NT2/D1 (cell line): Measurements from ENCODE around the gene PTPN22.

ENCODE experiments used
- DNase-seq: peaks from one replicate; pipeline ENCODE4 v3.0.0-alpha.2; 2011; ENCODE audit warnings: low read depth, low spot score
- H3K27me3 ChIP-seq: 2 replicates; pipeline ENCODE4 v1.6.0; 2011; ENCODE audit warnings: mild to moderate bottlenecking; ENCODE audit not compliant: insufficient read length, insufficient read depth
- H3K36me3 ChIP-seq: 2 replicates; pipeline ENCODE4 v1.6.1; 2011; ENCODE audit warnings: mild to moderate bottlenecking, low read length, mixed read lengths; ENCODE audit not compliant: insufficient read depth, insufficient read length
- H3K4me1 ChIP-seq: 2 replicates; pipeline ENCODE4 v1.5.1; 2011; ENCODE audit not compliant: insufficient read depth, insufficient read length
- H3K4me3 ChIP-seq: 2 replicates; pipeline ENCODE4 v1.5.1; 2011; ENCODE audit warnings: low read depth; ENCODE audit not compliant: insufficient read length
- H3K9ac ChIP-seq: 2 replicates; pipeline ENCODE4 v1.6.0; 2011; ENCODE audit warnings: low read depth; ENCODE audit not compliant: insufficient read length
- H3K9me3 ChIP-seq: 2 replicates; pipeline ENCODE4 v1.5.1; 2011; ENCODE audit warnings: mild to moderate bottlenecking, low read length; ENCODE audit not compliant: insufficient read depth
- SUZ12 ChIP-seq: IDR thresholded peaks from 2 replicates; pipeline ENCODE4 v1.6.1; 2011; ENCODE audit not compliant: insufficient read length, insufficient read depth; ENCODE audit errors: extremely low read depth
- YY1 ChIP-seq: IDR thresholded peaks from 2 replicates; pipeline ENCODE4 v1.6.1; 2011; ENCODE audit not compliant: insufficient read length, insufficient read depth
- ZNF274 ChIP-seq: IDR thresholded peaks from 2 replicates; pipeline ENCODE4 v1.6.1; 2011; ENCODE audit warnings: mild to moderate bottlenecking, low read depth, low read length

The PTPN22 gene

DNA sequence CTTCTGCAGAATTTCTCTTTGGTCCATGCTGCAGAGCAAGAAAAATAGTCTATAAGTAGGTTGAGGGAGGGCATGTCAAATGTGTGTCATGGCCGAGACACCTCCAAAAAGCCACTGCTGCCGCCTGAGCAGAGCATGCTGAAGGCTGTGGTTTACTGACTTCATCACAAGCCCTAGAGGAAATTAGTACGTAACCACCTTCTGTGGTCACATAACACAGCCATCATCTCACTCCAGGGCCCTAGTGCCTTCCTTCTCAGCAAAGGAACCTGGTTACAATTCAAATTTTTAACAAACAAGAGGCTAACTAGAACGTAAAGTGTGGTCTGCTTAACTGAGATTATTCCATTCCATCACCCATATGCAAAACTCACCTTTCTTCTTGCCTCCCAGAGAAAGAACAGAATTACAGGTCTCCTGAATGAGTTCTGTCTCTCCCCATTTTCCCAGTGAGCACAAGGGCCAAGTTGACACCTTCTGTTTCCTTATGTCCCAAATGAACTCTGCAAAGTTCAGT, at the start of gene PTPN22:
Gene PTPN22 (minus strand): TSS at position 116 of the 517 bp plus-strand sequence.
- Histone ChIP-seq H3K9ac (no peak within 1 kb of the TSS), H3K4me1 (no peaks in the 10 kb centered on the region), H3K36me3 (no peaks in the 10 kb centered on the region), H3K9me3 (no peaks in the 10 kb centered on the region), H3K27me3 (no peaks in the 10 kb centered on the region), H3K4me3 (no peak within 1 kb of the TSS)
- no peak for TF ChIP-seq SUZ12
- no peak for TF ChIP-seq YY1
- no peak for TF ChIP-seq ZNF274
- DNase-seq = no peak

DNA sequence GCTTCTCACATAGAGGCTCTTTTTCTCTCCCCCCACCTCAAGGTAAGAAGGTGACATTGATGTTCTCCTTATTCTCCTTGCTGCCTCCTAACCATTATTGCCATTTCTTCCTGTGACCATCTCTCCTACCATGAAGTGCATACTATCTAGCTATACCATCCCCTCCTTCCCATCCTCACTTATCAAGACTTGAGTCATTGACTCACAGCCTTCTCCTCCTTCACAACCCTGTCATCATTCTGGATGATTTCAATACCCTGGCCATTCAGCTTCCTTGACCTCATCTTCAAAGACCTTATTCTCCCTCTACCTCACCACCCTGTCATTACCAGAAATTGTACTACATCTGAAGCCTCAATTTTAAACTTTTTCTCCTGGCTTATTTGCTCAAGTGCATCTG, 46.7 kb upstream of the PTPN22 start:
- no peak overlapping the region for H3K9ac ChIP-seq
- DNase-seq = no peak
- TF ChIP-seq SUZ12 = no peak
- TF ChIP-seq YY1 = no peak
- no peak for TF ChIP-seq ZNF274
- H3K27me3 ChIP-seq = no peaks in the 10 kb centered on the region
- H3K36me3 ChIP-seq = peaks cover 11% of the 10 kb centered on the region
- no peaks in the 10 kb centered on the region for H3K9me3 ChIP-seq
- H3K4me3 ChIP-seq = no peak overlapping the region
- H3K4me1 ChIP-seq = no peaks in the 10 kb centered on the region

DNA sequence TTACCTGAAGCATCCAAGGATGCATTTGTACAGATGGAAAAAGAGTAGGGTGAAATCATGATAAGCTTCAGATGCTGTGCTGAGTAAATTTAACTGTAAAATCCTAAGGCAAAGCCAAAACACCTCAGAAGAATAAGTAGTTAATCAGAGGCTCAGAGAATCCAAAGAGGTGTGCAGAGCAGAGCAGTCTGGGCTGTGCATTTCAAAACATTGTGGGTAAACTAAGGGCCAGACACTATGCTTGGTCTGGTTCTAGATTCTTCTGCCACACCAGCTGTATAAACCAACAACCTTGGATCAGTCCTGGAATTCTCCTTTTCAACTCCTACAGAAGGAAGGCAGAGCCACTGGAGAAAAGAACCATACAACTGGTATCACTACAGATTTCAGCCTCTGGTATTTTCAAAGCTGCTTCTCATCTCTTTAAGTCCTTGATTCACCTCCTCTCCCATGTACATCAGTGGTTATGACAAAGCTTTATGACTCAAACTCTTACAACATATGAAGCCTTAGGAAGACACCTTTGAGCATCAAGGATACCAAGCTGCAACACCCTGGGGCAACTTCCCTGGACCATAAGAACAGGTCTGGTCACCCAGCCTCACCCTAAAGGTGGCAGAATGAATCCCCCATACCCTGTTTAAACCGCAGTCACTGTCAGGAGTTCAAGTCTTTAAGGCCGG, 46.0 kb upstream of the PTPN22 start:
- TF ChIP-seq YY1 = no peak
- TF ChIP-seq SUZ12 = no peak
- no peak for TF ChIP-seq ZNF274
- H3K4me1 ChIP-seq = no peaks in the 10 kb centered on the region
- no peak for DNase-seq
- H3K4me3 ChIP-seq = no peak overlapping the region
- no peaks in the 10 kb centered on the region for H3K27me3 ChIP-seq
- H3K9ac ChIP-seq = no peak overlapping the region
- H3K9me3 ChIP-seq = no peaks in the 10 kb centered on the region
- H3K36me3 ChIP-seq = peaks cover 18% of the 10 kb centered on the region

- no peaks in the 10 kb centered on the region for H3K27me3 ChIP-seq
- no peak overlapping the region for H3K4me3 ChIP-seq
- no peak for DNase-seq
- H3K4me1 ChIP-seq = no peaks in the 10 kb centered on the region
- no peak overlapping the region for H3K9ac ChIP-seq
- H3K36me3 ChIP-seq = peaks cover 23% of the 10 kb centered on the region
- TF ChIP-seq SUZ12 = no peak
- TF ChIP-seq YY1 = no peak
- TF ChIP-seq ZNF274 = no peak
- H3K9me3 ChIP-seq = no peaks in the 10 kb centered on the region
Observed at GRCh38 chr1:113916974-113917373, 45.5 kb upstream of the PTPN22 start.

GRCh38 chr1:113913887-113914664, 42.6 kb upstream of the PTPN22 start:
- H3K27me3 ChIP-seq = no peaks in the 10 kb centered on the region
- H3K9ac ChIP-seq = no peak overlapping the region
- no peak for DNase-seq
- TF ChIP-seq SUZ12 = no peak
- no peak for TF ChIP-seq ZNF274
- TF ChIP-seq YY1 = no peak
- H3K4me3 ChIP-seq = no peak overlapping the region
- peaks cover 52% of the 10 kb centered on the region for H3K36me3 ChIP-seq
- H3K4me1 ChIP-seq = no peaks in the 10 kb centered on the region
- H3K9me3 ChIP-seq = no peaks in the 10 kb centered on the region

DNA sequence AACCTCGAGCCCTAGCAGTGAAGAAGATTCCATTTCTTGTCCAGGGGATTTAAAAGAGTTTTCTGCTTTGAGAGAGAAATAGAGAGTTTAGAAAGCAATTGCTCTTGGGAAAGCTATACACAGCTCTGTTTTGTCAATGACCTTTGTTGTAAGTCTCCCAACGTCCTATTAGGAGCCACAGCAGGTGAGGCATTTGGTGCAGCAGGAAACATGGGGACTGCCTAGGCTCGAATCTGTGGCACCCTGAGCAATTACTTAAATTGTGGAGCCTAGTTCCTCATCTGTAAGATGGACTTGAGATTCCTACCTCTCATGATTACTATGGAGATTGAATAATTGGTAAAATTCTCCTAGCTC, 41.8 kb upstream of the PTPN22 start:
- no peaks in the 10 kb centered on the region for H3K27me3 ChIP-seq
- H3K9me3 ChIP-seq = no peaks in the 10 kb centered on the region
- no peaks in the 10 kb centered on the region for H3K4me1 ChIP-seq
- no peak overlapping the region for H3K4me3 ChIP-seq
- TF ChIP-seq SUZ12 (no peak), ZNF274 (no peak), YY1 (no peak)
- H3K9ac ChIP-seq = no peak overlapping the region
- DNase-seq = no peak
- peaks cover 59% of the 10 kb centered on the region for H3K36me3 ChIP-seq

DNA sequence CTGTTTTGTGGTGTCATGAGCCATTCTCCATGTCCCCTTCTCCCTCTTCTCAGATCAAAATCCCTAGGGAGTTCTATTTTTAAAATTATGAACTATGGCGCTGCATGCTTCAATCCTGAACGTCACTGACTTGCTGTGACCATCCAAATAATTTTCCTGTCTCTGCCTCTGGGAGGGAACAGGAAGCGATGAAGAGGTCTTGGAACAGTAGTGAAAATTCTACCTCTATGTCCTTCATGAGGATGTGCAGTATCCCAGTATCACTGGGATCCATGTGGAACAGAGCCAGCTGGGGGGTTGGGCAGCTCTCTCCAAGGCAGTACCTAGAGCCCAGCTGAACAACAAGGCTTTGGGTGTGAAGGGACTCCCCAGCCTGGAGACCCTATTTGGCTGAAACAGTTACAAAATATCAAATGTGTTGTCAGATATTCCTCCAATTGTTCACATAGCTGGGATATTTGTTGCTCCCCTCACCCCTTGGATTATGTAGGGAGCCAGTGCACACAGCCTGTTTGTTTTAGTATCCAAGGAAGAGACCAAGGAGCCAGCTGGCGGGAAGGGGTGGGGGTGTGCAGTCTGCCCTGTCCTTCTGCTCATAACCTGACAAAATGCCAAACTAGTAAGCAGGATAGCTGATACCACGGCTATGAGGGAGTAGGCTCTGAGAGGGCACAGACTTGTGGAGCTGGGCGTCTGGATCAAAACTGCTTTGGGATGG, 41.2 kb upstream of the PTPN22 start:
- Histone ChIP-seq H3K36me3 (peaks cover 64% of the 10 kb centered on the region), H3K9me3 (no peaks in the 10 kb centered on the region), H3K9ac (no peak overlapping the region), H3K4me3 (no peak overlapping the region), H3K4me1 (no peaks in the 10 kb centered on the region), H3K27me3 (no peaks in the 10 kb centered on the region)
- TF ChIP-seq SUZ12 = no peak
- no peak for TF ChIP-seq ZNF274
- TF ChIP-seq YY1 = no peak
- DNase-seq = no peak
